K562 (cell line): ENCODE data around the gene EXOSC1. TPM values are rescaled to one million over a fixed set of nuclear protein-coding genes. Genes with fewer than 3 reads are reported as not detected.

Experiments
- ATAC-seq: fragments of 200-7000 bp; cut with Tn5 transposase; 3 replicates; pipeline ENCODE4 v1.9.1; 2020; ENCODE audit warnings: moderate library complexity
- BruUV-seq: library from RNA; stranded (reverse); fragments of 400-500 nt; replicated peaks from 2 replicates; lab custom pipeline; 2021; lab: Mats Ljungman, UMichigan
- CTCF ChIA-PET: fragments of 300-600 bp; formaldehyde crosslinking; extraction: SDS; loops from one replicate; lab custom pipeline; 2021; ENCODE audit warnings: low intra/inter-chr PET ratio; lab: Yijun Ruan, JAX
- POLR2A ChIA-PET: fragments of 300-600, 350-650 bp; sonication (Branson Sonifier 250); formaldehyde crosslinking; extraction: SDS; loops from one replicate; lab custom pipeline; 2021; ENCODE audit warnings: antibody characterized with exemption, inconsistent platforms; lab: Yijun Ruan, JAX
- DNase-seq, 4 experiments: peaks; one replicate each; pipeline versions ENCODE4 v3.0.0 to v3.0.0-alpha.2; 2011 to 2018; ENCODE audit warnings: low spot score in 3 of 4, mixed read lengths in 3 of 4; ENCODE audit errors: extremely low read depth in 1 of 4
- FAIRE-seq: peaks from 2 replicates; lab custom pipeline; 2011; peaks lifted over from hg19 to GRCh38; lab: Jason Lieb, UNC
- H2AFZ ChIP-seq: 2 replicates; pipeline ENCODE4 v1.6.0; 2011; ENCODE audit warnings: low read depth, low read length, control low read depth, inconsistent platforms
- H3K27ac ChIP-seq: fragments of 200-600 bp; 3 replicates; pipeline ENCODE4 v1.8.0; 2011; ENCODE audit warnings: low read depth, mild to moderate bottlenecking, control low read depth, inconsistent platforms, low read length, moderate library complexity, mixed read lengths; ENCODE audit errors: extremely low read depth
- H3K27me3 ChIP-seq, 2 experiments: fragments of 300-600 bp in 1 of 2; 2 replicates in 1 of 2; 3 replicates in 1 of 2; pipeline versions ENCODE4 v1.6.0 to v1.8.0; 2011; ENCODE audit warnings: inconsistent platforms in 2 of 2, low read length in 2 of 2, mild to moderate bottlenecking in 1 of 2, mixed read lengths in 1 of 2, moderate library complexity in 1 of 2; ENCODE audit not compliant: control insufficient read depth in 2 of 2, insufficient read depth in 2 of 2
- H3K36me3 ChIP-seq: fragments of 300-600 bp; 3 replicates; pipeline ENCODE4 v1.8.0; 2011; ENCODE audit warnings: mild to moderate bottlenecking, low read length, inconsistent platforms; ENCODE audit not compliant: control insufficient read depth, insufficient read depth
- H3K4me1 ChIP-seq, 2 experiments: fragments of 200-600 bp in 1 of 2; replicated peaks in 1 of 2; 2 replicates in 1 of 2; 3 replicates in 1 of 2; pipeline versions ENCODE4 v1.5.1 to v1.8.0; 2011; ENCODE audit warnings: inconsistent platforms in 2 of 2, low read length in 2 of 2, mild to moderate bottlenecking in 1 of 2, mixed read lengths in 1 of 2, moderate library complexity in 1 of 2; ENCODE audit not compliant: control insufficient read depth in 2 of 2, insufficient read depth in 2 of 2
- H3K4me2 ChIP-seq: 2 replicates; pipeline ENCODE4 v1.6.1; 2011; ENCODE audit warnings: low read length, control low read depth, inconsistent platforms, mixed read lengths; ENCODE audit not compliant: insufficient read depth
- H3K4me3 ChIP-seq: fragments of 200-600 bp; sonication (generic), shearing (Covaris generic); 2 replicates; pipeline ENCODE4 v1.5.1; 2016; ENCODE audit warnings: control low read depth, inconsistent platforms
- H3K79me2 ChIP-seq: fragments of 200-600 bp; 3 replicates; pipeline ENCODE4 v1.8.0; 2011; ENCODE audit warnings: low read length, inconsistent platforms; ENCODE audit not compliant: control insufficient read depth, insufficient read depth
- H3K9ac ChIP-seq, 2 experiments: 2 replicates each; pipeline versions ENCODE4 v1.6.0 to v1.6.1; 2011; ENCODE audit warnings: low read depth in 2 of 2, low read length in 2 of 2, control low read depth in 1 of 2, inconsistent platforms in 1 of 2, mild to moderate bottlenecking in 1 of 2, mixed read lengths in 1 of 2; ENCODE audit not compliant: insufficient read depth in 1 of 2
- H3K9me1 ChIP-seq: one replicate; pipeline ENCODE4 v1.6.0; 2011; ENCODE audit warnings: inconsistent platforms, mild to moderate bottlenecking, low read length, moderate library complexity; ENCODE audit not compliant: control insufficient read depth, insufficient read depth
- H3K9me3 ChIP-seq: replicated peaks from 2 replicates; pipeline ENCODE4 v1.5.1; 2011; ENCODE audit warnings: low read depth, low read length, inconsistent platforms; ENCODE audit not compliant: control insufficient read depth, insufficient read depth
- H4K20me1 ChIP-seq: replicated peaks from 2 replicates; pipeline ENCODE4 v1.6.1; 2011; ENCODE audit warnings: low read length, inconsistent platforms, mixed read lengths; ENCODE audit not compliant: control insufficient read depth, insufficient read depth
- CHAMP1 ChIP-seq: fragments of 450-650 bp; IDR thresholded peaks from 2 replicates; pipeline ENCODE4 v1.6.1; 2016; ENCODE audit warnings: mild to moderate bottlenecking
- KDM1A ChIP-seq, 2 experiments: fragments of 450-650 bp; IDR thresholded peaks; 2 replicates each; pipeline ENCODE4 v1.6.1; 2016; ENCODE audit warnings: mild to moderate bottlenecking in 2 of 2
- MLLT1 ChIP-seq, 2 experiments: fragments of 450-650 bp; IDR thresholded peaks; 2 replicates each; pipeline ENCODE4 v1.6.1; 2016
- STAT5A ChIP-seq: IDR thresholded peaks from 2 replicates; pipeline ENCODE4 v1.6.1; 2012; ENCODE audit warnings: low read length, inconsistent platforms, borderline replicate concordance
- TAF15 ChIP-seq: fragments of 200-400 bp; formaldehyde crosslinking; IDR thresholded peaks from 2 replicates; pipeline ENCODE4 v1.6.1; 2017; ENCODE audit warnings: mild to moderate bottlenecking, low read depth, low read length, moderate library complexity
- THRAP3 ChIP-seq: fragments of 450-650 bp; IDR thresholded peaks from 2 replicates; pipeline ENCODE4 v1.6.1; 2016; ENCODE audit warnings: mild to moderate bottlenecking, inconsistent platforms, borderline replicate concordance
- ZNF407 ChIP-seq: fragments of 450-650 bp; IDR thresholded peaks from 2 replicates; pipeline ENCODE4 v1.6.1; 2016; ENCODE audit warnings: low read depth
- WGBS: fragments of 100-300 bp; shearing (Covaris generic); methylation state at CpG from one replicate; pipeline ENCODE4 v1.1.6; 2016; ENCODE audit warnings: low coverage, mixed read lengths; ENCODE audit not compliant: insufficient coverage; ENCODE audit errors: missing lambda C conversion rate; 5-methylcytosine and 5-hydroxymethylcytosine counted together
- in situ Hi-C: fragments of 300-500 bp; cut with MboI; formaldehyde crosslinking; loops from 4 replicates; pipeline ENCODE4 v1.15.0; 2018; ENCODE audit warnings: inconsistent platforms, mixed read lengths
- intact Hi-C: fragments of 100-400 bp; cut with micrococcal nuclease; formaldehyde crosslinking; loops from 2 replicates; pipeline ENCODE4 v1.14.2; 2022
- polyA plus RNA-seq, 8 experiments: library from polyadenylated mRNA; depleted of rRNA in 4 of 8; stranded (reverse) in 5 of 8; unstranded in 3 of 8; fragments of >200 nt; fragmentation: Nextera tagmentation in 2 of 8; fragmentation: Illumina TruSeq in 1 of 8; extraction: Ambion mirVana in 2 of 8; extraction: Trizol in 1 of 8; gene quantifications; 2 replicates each; pipeline versions ENCODE4 v1.2.1 to v1.2.3, GENCODE V29; 2011 to 2014; ENCODE audit warnings: inconsistent platforms in 1 of 8, missing spikeins in 1 of 8
- total RNA-seq, 7 experiments: library from RNA; depleted of rRNA in 6 of 7; stranded (reverse); fragments of >200 nt in 6 of 7; fragmentation: Illumina TruSeq in 2 of 7; extraction: Trizol in 2 of 7; gene quantifications; 2 replicates each; pipeline versions ENCODE4 v1.2.1 to v1.2.3, GENCODE V29; 2011 to 2021; ENCODE audit warnings: low replicate concordance in 1 of 7
- TF ChIP-seq, protein P1 (sequence below): sonication (generic); formaldehyde crosslinking; IDR thresholded peaks from 2 replicates; pipeline ENCODE4 v1.9.0; 2022; ENCODE audit warnings: mild to moderate bottlenecking, missing genetic modification reagents

The EXOSC1 gene
- total and polyA plus RNA-seq, 9 of the 15 experiments (the other 6 are each of a cell fraction or from before 2014, with no cell fraction given), result 44.3 to 117 (median 67.0) TPM

GRCh38 chr10:97416565-97416964, 29.2 kb downstream of the EXOSC1 start (continued):
- no peak for TF ChIP-seq THRAP3
- no peak for TF ChIP-seq CHAMP1

DNA sequence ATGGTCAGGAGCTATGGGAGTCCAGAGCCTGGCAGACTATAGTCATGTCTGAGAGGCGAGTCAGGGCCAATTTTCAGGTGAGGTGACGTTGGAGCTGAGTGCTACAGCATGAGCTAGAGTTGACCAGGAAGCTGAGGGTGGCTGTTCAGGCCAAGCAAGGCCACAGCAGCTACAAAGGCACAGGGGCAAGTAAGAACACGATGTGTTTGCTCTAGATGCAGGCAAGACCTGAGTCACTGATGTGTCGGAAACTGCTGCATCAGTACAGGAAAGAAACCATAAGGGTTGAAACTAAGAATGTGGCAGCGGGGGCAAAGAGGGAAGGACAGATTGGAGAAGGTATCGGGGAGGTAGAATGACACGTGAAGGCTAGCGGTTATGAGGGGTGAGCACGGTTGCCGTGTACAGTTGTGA, 32.9 kb downstream of the EXOSC1 start:
- H3K9me1 ChIP-seq, result no peaks in the 10 kb centered on the region
- H3K4me1 ChIP-seq, result peaks cover 13 to 19% of the 10 kb centered on the region in 2 experiments; a peak in 3 of 5 replicates
- ATAC-seq (no peak), FAIRE-seq (no peak), DNase-seq (no peak)
- CTCF ChIA-PET, result no interaction called here
- no peaks in the 10 kb centered on the region for H3K79me2 ChIP-seq
- H2AFZ ChIP-seq, result peak overlapping the region; percentile 78
- POLR2A ChIA-PET, result interaction anchor here (0.7 to 2.1 kb wide), 2 partner anchors 15 to 195 kb away, joined by 3 to 6 read pairs; no protein-coding TSS in a partner anchor
- no peak overlapping the region for H3K4me3 ChIP-seq
- H3K36me3 ChIP-seq, result no peaks in the 10 kb centered on the region; the same call in 2 of the 3 replicates
- no peak overlapping the region for H3K4me2 ChIP-seq
- in situ Hi-C loops, result no loop called here
- no peaks in the 10 kb centered on the region for H3K27me3 ChIP-seq
- BruUV-seq, result no TSS peak
- peak overlapping the region in 1 of 2 experiments; percentile 76; a peak in 1 of 4 replicates for H3K9ac ChIP-seq
- 72% methylated on average over 10 of the region's 10 CpGs for WGBS
- TF ChIP-seq TAF15 (no peak), MLLT1 (IDR thresholded peaks at IDR 0.05) (0 out of 4 replicates have a peak, but pooled peaks of 1 of the 2 experiments have one; percentile 51), ZNF407 (no peak), KDM1A (IDR thresholded peaks at IDR 0.05) (no peak), STAT5A (no peak)
- TF ChIP-seq, protein P1, sequence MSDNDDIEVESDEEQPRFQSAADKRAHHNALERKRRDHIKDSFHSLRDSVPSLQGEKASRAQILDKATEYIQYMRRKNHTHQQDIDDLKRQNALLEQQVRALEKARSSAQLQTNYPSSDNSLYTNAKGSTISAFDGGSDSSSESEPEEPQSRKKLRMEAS (CRISPR knock-in tag), result 0 out of 2 replicates have a peak, but pooled peaks have one; percentile 11
- TF ChIP-seq, all 486 proteins: peak for 2
- Histone ChIP-seq H4K20me1 (no peaks in the 10 kb centered on the region), H3K27ac (peak overlapping the region; percentile 35; the same call in 2 of the 3 replicates), H3K9me3 (no peaks in the 10 kb centered on the region)
- intact Hi-C loops, result no loop called here
